Loucy (cell line): ENCODE data around the gene BMP4.

Experiments used
- EZH2phosphoT487 ChIP-seq: fragments of 200-600 bp; IDR thresholded peaks from 2 replicates; pipeline ENCODE4 v1.6.1; 2018; ENCODE audit warnings: antibody characterized with exemption, mild to moderate bottlenecking, moderate library complexity, borderline replicate concordance
- TF ChIP-seq, protein P1 (sequence below): fragments of 200-600 bp; sonication (generic); conservative IDR thresholded peaks from 2 replicates; pipeline ENCODE4 v1.5.1; 2014; ENCODE audit warnings: mild to moderate bottlenecking, antibody characterized with exemption, low read length

DNA sequence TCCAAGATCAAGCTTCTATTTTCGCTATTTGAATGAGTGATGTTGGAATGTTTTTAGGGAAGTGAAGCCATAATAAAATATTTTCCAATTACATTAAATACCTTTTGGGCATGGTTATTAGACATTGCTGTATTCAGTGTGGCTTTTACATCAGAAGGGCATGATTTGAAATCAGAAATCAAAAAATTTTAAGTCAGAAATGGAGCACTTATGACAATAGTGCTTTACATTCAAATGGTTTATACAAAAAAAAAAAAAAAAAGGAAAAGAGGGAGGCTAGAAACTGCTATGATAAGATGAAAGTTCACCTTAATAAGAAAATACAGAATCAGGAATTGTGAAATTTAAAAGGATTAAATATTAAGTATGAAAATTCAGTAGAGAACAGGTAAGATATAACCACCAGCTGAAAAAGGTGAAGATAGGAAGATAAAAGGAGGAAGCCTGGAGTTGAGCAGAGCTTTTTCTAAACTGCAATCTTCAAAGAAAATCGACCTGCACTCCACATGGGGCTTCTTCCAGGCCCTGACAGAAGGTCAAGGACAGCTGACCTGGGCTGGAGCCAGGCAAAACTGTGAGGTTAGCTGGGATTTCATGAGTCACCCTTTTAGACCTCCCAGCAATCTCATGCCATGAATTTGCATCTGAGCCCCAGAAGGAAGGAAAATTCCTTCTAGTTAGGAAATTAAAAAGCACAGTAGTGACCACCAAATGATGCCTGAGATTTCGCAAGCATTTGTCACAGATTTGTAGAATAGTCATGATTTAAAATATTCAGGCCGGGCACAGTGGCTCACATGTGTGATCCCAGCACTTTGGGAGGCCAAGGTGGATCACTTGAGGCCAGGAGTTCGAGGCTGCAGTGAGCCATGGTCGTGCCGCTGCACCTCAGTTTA, 23.4 kb upstream of the BMP4 start:
- TF ChIP-seq, protein P1, sequence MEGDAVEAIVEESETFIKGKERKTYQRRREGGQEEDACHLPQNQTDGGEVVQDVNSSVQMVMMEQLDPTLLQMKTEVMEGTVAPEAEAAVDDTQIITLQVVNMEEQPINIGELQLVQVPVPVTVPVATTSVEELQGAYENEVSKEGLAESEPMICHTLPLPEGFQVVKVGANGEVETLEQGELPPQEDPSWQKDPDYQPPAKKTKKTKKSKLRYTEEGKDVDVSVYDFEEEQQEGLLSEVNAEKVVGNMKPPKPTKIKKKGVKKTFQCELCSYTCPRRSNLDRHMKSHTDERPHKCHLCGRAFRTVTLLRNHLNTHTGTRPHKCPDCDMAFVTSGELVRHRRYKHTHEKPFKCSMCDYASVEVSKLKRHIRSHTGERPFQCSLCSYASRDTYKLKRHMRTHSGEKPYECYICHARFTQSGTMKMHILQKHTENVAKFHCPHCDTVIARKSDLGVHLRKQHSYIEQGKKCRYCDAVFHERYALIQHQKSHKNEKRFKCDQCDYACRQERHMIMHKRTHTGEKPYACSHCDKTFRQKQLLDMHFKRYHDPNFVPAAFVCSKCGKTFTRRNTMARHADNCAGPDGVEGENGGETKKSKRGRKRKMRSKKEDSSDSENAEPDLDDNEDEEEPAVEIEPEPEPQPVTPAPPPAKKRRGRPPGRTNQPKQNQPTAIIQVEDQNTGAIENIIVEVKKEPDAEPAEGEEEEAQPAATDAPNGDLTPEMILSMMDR, result no peak
- no peak for TF ChIP-seq EZH2phosphoT487
